Activated CD8-positive, alpha-beta memory T cell treated with anti-CD3 and anti-CD28 coated beads for 1 hour (primary cell): ENCODE measurements around the gene ZNF496.

ENCODE experiments used
- DNase-seq, 2 donors: peaks; one replicate each; pipeline ENCODE4 v3.0.0-alpha.2; 2020; ENCODE audit warnings: low read depth in 1 of 2; ENCODE audit errors: extremely low read depth in 1 of 2

The ZNF496 gene

DNA sequence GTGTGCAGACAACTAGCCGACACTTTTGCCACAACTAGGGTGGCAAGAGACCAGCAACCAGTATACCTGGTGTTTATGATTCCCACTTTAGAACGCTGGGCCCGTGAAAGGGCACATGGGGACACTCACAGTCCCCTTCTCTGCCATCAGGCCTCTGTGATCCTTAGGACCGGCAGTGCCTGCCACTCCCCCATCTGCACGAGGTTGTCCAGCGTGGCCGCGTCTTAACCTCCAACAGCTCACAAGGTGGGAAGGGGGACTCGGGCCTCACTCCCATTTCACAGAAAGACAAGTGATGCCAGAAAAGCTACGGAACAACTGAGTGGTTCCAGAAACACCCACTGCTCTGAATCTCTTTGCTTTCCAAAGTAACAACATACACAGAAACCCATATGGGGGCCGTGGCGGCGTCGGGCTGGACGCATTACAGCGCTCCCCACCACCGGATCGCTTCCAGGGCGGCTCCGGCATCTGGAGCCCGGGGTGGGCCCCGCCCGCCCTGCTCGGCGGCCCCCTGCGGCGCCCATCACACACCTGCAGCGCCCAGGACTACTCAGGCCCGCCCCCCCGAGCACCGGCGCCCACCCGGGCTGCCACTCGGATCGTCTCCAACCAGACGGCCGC is 1.0 kb downstream of the ZNF496 start:
- DNase-seq: no peak

GRCh38 chr1:247329097-247329617 is 2.5 kb downstream of the ZNF496 start:
- DNase-seq: no peak

- DNase-seq: no peak
Observed at GRCh38 chr1:247328311-247328710, 3.4 kb downstream of the ZNF496 start.

DNA sequence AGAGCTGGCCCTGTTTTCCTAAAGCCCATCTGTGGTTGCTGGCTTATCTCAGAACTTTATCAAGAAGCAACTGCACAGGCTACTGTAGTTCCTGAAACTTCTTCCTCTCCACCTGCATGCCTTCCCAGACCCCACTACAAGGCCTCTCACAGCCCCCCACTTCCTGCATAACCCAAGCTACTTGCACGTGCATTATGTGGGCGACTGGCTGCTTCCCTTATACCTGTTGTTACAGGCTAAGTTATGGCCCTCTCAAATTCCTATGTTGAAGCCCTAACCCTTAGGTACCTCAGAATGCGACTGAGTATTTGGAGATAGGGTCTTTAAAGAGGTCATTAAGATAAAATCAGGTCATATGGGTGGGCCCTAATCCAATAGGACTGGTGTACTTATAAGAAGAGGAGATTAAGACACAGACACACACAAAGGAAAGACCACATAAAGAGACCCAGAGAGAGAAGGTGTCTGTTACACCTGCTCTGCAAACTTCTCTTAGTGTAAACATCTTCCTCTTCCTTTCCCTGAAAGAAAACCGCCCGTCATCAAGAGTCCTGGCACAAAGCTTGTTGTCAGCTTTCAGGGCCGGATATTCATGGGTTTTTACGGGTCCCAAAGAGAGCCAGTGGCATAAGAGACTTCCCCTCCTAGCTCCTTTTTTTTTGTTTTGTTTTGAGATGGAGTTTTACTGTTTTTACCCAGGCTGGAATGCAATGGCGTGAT is 5.1 kb downstream of the ZNF496 start:
- no peak for DNase-seq

DNA sequence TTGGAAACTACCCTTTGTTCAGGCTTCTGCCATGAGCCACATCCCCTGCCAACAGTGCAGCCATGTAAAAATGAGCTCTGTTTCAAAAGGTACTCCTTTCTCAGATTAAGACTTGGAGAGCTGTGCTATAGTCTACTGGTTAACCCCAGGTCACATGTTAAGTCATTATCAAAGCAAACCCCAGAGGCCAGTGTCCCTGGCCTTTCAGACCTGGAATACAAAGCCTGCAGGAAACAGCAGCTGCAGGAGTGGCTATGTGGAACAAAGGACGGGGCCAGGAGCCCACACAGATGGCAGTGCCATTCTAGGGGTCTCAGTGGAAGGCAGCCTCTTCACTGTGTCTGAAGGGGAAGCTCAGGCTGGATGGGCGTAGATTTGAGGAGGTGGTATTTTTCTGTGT is 6.7 kb downstream of the ZNF496 start:
- DNase-seq: no peak

DNA sequence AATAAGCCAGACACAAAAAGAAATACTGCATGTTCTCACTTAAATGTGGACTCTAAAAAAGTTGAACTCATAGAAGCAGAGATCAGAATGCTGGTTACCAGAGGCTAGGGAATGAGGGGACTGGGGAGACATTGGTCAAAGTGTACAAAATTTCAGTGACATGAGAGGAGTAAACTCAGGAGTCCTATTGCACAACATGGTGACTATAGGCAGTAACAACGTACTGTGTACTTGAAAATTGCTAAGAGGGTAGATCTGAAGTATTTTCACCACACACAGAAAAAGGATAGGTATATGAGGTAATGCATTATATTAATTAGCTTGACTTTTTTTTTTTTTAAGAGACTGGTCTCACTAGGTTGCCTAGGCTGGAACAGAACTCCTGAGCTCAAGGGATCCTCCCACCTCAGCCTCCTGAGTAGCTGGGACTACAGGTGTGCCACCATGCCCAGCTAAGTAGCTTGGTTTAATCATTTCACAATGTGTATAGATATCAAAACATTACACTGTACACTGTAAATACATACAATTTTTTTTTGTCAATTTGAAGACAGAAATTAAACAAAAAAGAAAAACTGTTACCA is 7.4 kb downstream of the ZNF496 start:
- DNase-seq: no peak

DNA sequence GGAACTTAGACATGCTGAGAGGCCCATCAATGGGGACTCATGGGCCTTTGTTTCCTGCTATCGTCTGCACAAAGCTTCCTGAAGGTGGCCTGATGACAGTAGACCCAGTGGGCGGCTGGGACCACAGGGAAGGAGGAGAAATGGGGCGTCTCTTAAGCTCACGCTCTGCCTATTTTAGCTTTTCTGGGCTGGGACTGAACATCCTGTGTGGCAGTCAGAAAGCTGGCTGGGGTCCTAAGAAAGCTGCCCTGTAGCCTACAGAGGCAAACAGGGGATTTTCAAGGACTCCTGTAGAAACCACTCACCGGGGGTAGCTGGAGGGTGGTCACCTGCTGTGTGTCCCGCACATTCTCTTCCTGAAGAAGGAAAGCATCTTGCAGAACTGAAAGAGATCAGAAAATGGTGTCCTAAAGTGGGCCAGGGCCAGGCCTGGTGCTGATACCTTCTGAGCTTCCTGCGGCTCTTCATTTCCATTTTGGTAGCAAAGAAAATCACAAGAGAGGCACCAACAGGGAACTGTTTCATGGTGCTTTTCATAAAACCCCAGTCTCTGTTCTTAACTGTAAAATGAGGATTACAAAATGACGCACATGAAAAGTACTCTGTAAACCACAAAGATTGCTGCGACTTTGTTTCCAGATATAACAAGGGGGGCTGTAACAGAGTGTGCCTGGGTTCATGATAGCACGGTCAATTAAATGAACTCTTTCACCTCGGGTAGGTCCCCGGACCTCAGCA is 8.6 kb downstream of the ZNF496 start:
- no peak for DNase-seq

DNA sequence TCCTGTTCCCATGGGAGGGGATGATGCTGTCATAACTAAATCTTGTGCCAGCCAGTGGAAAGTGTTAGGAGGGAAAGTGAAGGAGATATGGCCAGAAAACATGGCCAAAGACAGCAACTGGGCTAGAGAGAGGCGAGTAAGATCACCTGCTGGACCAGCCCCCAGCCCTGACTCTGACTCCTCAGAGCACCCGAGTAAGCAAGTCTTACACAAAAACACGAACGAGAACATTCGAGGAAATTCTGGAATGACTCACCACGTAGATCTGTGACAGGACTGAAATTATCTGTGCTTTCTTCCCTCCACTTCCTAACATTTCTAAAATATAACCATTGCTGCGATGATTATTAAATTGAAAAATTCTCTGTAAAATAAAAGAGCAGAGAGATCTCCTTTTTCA is 9.2 kb downstream of the ZNF496 start:
- DNase-seq: no peak

DNA sequence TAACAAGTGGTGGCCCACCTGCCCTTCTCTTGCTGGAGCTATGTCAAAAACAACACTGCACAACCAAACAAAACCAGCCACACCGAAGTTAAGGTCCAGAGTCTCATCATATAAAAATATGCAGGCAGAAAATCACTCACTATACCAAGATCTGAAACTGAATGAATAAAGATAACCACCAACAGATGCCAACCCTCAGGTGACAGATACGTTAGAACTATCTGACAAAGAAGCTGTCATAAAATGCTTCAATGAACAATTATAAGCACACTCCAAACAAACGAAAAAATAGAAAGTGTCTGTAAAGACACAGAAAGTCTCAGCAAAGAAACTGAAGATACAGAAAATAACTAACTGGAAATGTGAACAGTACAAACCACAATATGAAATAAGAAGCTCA is 14.0 kb downstream of the ZNF496 start:
- DNase-seq: no peak

DNA sequence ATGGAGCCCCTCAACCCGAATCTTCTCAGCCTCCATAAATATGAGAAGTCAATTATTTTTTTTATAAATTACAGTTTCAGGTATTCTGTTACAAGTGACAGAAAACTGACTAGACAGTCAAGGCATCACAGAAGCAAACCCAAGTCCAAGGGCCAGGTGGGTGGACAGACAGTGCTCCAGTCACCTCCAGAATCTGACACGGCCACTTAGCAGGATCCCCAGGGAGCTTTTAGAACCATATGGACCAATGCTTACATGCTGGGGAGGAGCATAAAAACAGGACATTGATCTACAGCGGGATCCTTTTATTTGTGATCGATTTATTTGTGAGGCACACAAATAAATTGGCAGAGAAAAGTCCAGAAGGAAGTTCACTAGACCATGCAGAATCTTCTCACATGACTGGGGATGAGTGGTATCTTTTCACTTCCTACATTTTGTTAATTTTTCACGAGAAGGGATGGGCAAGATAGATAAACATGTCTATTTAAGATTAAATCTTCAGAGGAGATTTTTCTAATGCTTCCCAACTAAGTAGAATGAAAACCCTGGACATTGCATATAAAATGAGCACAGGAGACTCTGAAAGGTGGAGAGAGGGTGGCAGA is 15.0 kb downstream of the ZNF496 start:
- DNase-seq: no peak

DNA sequence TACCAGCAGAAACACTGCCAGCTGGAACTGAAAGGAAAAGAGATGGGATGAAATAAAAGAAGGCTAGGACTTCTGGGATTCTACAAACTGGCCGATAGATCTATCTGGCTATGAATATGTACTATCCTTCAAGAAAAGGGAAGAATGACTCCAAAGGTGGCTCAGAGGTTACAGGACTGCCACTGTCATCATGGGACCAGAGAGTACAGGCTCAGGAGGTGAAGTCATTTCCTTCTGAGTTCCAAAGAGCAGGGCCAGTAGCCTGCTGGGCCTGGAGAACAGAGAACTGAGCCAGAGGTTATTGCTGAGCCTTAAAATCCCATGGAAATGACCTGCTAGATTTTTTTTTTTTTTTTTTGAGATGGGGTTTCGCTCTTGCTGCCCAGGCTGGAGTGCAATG is 27.6 kb downstream of the ZNF496 start:
- no peak for DNase-seq

GRCh38 chr1:247303216-247303615 is 28.5 kb downstream of the ZNF496 start:
- DNase-seq: no peak

GRCh38 chr1:247301176-247301540 is 30.5 kb downstream of the ZNF496 start:
- no peak for DNase-seq

- DNase-seq: no peak
Observed at GRCh38 chr1:247300491-247301175, 31.0 kb downstream of the ZNF496 start.

DNA sequence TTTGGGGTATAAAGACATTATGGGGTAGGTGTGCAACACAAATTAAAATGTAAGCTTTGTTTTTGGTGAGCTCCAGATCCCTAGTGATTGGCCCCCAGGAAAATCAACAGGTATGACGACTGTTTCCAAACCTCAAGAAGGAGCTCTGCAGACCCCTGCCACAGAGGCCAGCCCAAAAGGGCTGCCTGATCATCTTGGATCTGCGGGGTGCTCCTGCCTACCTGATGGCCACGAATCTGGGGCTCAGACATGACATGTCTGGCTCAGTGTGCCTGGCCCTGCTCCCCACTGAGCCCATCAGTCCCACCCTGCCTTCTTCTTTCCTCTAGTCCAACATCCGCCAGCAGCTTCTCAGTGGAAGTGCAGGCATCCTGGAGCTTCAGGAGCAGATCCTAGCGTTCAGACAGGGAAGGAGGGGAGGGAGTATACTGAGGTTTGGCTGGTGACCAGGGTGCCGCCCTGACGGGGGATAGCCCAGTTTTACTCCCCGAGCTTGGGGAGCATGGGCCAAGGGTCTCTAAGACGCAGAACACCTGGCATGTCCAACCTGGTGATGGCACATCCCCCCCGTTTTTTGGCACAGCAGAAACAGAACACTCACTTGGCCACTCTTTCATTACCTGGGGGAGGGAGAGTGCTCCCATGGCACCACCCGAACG is 31.8 kb downstream of the ZNF496 start:
- DNase-seq: no peak

DNA sequence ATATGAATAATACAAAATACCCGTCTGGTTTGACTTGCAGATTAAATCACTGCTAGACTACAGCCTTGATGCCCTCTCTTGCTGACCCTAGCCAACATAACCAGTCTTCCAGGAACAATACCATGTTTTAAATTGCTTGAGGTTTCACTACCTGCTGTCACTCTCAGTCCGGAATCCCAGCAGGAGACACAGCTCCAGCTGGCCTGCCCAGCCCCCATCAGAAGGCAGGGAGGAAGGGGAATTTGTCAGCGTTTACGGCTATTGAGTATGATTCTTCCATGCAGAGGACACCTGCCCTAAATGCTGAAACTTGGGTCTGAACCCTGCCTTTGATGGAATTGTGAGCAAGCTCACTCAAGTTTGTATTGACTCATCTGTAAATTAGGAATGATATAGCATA is 33.0 kb downstream of the ZNF496 start:
- DNase-seq: no peak

- DNase-seq: no peak
Observed at GRCh38 chr1:247298124-247298481, 33.6 kb downstream of the ZNF496 start.

- no peak for DNase-seq
Observed at GRCh38 chr1:247297263-247298123, 34.2 kb downstream of the ZNF496 start.

DNA sequence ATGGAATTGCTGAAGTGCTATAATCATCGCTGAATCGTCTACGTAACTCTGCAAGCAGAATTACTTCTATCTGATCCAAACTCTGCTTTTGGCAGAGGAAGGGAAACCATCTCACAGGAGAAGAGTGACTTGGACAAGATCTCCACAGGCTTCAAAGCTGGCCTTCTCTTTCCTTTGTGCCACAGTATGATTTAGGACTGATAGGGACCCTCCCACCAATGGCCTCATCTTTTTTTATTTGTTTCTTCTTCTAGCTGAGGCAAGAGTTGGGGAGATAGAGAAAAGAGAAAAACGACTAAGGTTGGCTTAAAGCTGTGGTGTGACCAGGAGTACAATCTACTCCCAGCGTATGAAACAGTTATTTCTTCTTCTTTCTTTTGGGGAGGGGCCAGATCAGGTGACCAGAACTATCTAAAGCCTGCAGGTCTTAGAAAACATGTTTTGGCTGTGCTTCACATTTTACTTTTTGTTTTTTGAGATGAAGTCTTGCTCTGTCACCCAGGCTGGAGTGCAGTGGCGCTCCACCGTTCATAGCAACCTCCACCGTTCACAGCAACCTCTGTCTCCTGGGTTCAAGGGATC is 35.0 kb downstream of the ZNF496 start:
- DNase-seq: no peak
